Activated T-cell treated with anti-CD3 and anti-CD28 coated beads, Interleukin-2, amount 50 U/mL, for 24 hours (primary cell): ENCODE measurements around the gene MTTP.

Experiments used
- DNase-seq: peaks from one replicate; pipeline ENCODE4 v3.0.0-alpha.2; 2020
- H3K27ac Mint-ChIP-seq: 2 replicates; pipeline ENCODE4 v1.8.0; 2020; ENCODE audit warnings: mild to moderate bottlenecking, mixed read lengths
- H3K27me3 Mint-ChIP-seq: 2 replicates; pipeline ENCODE4 v1.8.0; 2020; ENCODE audit warnings: mixed read lengths
- H3K36me3 Mint-ChIP-seq: 2 replicates; pipeline ENCODE4 v1.8.0; 2020; ENCODE audit warnings: low read depth, mixed read lengths
- H3K4me1 Mint-ChIP-seq: 2 replicates; pipeline ENCODE4 v1.8.0; 2020; ENCODE audit warnings: low read depth, mixed read lengths
- H3K4me3 Mint-ChIP-seq: 2 replicates; pipeline ENCODE4 v1.8.0; 2020; ENCODE audit warnings: mild to moderate bottlenecking, moderate library complexity, mixed read lengths
- H3K9me3 Mint-ChIP-seq: 2 replicates; pipeline ENCODE4 v1.8.0; 2020; ENCODE audit warnings: mixed read lengths

The MTTP gene

DNA sequence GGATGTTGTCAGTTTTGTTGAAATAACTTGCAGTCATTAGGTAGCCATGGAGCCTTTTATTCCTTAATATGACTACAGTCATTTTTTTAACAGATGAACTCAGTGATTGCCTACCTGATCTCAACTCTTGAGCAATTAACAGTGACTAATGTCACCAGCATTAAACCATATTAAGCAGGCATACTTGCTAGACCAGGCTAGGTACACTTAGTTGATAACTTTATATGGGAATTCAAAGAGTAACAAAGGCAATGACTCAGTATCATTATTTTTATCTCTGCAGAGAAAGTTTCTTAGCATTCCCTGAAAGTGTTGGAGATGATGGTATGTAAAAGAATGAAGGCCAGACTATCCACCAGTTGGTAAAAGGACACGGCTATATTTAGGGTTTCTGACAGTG lies 83.2 kb downstream of the MTTP start, which contains the start of gene C4orf54:
TSS of gene C4orf54 (minus strand) at position 31 of the 400 bp plus-strand sequence. CDS start 3,180 bp downstream, outside the sequence.
- H3K9me3 Mint-ChIP-seq, result no peaks in the 10 kb centered on the region
- DNase-seq, result no peak
- no peaks in the 10 kb centered on the region for H3K36me3 Mint-ChIP-seq
- H3K4me1 Mint-ChIP-seq, result no peaks in the 10 kb centered on the region
- H3K4me3 Mint-ChIP-seq, result no peak within 1 kb of the TSS
- H3K27ac Mint-ChIP-seq, result no peak within 1 kb of the TSS
- peaks cover 6% of the 10 kb centered on the region for H3K27me3 Mint-ChIP-seq

DNA sequence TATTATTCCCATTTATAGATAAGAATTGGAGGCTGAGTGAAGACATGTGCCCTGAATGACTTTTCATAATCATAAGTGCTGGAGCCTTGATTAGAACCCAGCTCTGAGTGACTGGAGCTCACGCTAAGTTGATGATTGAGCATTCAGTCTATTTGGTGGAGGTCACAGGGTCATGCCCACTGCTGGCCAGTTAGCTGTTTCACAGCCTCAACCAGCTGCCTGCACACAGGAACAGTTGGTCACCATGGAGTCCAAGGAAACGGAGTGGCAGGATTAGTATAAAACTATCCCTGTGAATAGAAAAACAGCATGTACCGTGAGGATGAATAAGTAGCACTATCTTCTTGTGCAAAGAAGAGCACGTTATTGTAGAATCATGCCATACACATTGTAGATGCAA lies 84.0 kb downstream of the MTTP start:
- Mint-ChIP-seq H3K4me1 (no peaks in the 10 kb centered on the region), H3K9me3 (no peaks in the 10 kb centered on the region), H3K36me3 (no peaks in the 10 kb centered on the region), H3K27ac (no peak overlapping the region), H3K4me3 (no peak overlapping the region), H3K27me3 (peaks cover 15% of the 10 kb centered on the region)
- no peak for DNase-seq

DNA sequence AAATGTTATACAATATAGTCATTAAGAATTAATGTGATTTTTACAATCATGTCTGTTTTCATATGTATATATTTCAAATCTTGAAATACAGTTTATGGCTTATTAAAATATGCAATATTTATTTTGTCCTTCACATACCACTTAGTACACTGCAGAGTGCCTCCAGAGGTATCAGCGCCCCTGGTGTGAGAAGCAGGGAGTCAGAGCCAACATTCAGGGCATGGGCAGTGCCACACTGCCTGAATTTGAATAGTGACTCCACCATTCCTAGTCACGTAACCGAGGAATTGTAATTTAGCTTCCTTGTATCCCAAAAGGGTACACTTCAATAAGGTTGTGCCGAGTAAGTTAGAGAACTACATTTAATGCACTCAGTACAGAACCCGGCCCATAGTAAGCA lies 87.3 kb downstream of the MTTP start:
- peaks cover 20% of the 10 kb centered on the region for H3K27me3 Mint-ChIP-seq
- no peaks in the 10 kb centered on the region for H3K36me3 Mint-ChIP-seq
- H3K4me1 Mint-ChIP-seq, result no peaks in the 10 kb centered on the region
- H3K9me3 Mint-ChIP-seq, result no peaks in the 10 kb centered on the region
- no peak overlapping the region for H3K4me3 Mint-ChIP-seq
- no peak overlapping the region for H3K27ac Mint-ChIP-seq
- DNase-seq, result no peak

DNA sequence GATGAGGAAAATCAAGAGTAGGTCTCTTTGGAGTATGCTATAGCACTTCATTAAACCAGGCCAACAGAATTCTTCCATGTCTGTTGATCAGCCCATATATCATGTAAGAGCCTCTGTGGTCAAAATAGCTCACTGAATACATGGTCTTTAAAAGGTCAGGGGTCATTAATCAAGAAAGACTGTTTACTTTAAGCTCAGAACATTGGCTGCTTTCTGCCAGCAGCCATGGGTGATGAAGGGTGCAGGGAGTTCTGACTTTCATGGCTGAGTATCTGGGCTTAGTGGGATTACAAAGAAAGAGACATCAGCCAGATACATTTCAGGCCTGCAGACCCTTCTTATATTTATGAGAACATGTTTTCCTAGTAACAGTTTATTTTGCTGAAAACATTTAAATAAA lies 90.1 kb downstream of the MTTP start:
- Mint-ChIP-seq H3K4me1 (no peaks in the 10 kb centered on the region), H3K27ac (no peak overlapping the region), H3K4me3 (no peak overlapping the region), H3K9me3 (no peaks in the 10 kb centered on the region), H3K27me3 (peaks cover 26% of the 10 kb centered on the region), H3K36me3 (no peaks in the 10 kb centered on the region)
- no peak for DNase-seq

DNA sequence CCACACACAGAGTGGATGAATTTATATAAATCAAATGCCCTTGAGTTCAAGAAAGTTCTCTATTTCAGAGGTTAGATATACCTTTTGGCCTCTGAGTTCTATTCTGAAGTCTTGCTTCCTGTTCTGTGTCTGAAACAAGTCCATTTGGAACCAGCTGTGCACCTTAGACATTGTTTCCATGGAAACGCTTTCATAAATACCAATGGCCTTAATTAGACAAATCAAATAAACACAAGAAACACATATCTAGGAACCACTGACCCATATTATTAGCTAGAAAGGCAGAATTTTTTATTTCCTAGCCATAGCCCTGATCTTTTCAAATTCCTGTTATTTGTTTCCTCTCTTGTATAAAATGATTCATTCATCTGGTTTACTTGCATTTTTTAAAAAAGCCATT lies 91.4 kb downstream of the MTTP start:
- H3K27ac Mint-ChIP-seq, result no peak overlapping the region
- H3K4me1 Mint-ChIP-seq, result no peaks in the 10 kb centered on the region
- no peak for DNase-seq
- H3K4me3 Mint-ChIP-seq, result no peak overlapping the region
- H3K27me3 Mint-ChIP-seq, result peaks cover 36% of the 10 kb centered on the region
- no peaks in the 10 kb centered on the region for H3K36me3 Mint-ChIP-seq
- peaks cover 3% of the 10 kb centered on the region for H3K9me3 Mint-ChIP-seq

DNA sequence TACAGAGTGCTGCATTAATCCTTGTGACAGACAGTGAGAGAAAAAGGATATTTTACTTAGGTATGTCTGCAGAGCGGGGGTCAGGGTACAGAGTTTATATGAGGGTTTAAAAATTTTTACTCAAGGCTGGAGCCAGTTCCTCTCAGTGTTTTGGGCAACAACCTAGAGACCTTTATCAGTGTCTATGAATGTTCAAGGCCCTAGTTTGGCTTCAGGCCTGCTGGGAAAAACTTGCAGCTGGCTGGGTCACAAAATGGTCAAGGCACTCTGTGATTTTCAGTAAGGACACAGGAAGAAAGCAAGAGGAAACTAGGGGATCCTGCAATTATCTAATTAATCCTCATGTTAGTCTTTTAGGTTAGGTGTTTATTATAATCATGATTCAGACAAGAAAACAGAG lies 93.8 kb downstream of the MTTP start:
- peaks cover 18% of the 10 kb centered on the region for H3K9me3 Mint-ChIP-seq

DNA sequence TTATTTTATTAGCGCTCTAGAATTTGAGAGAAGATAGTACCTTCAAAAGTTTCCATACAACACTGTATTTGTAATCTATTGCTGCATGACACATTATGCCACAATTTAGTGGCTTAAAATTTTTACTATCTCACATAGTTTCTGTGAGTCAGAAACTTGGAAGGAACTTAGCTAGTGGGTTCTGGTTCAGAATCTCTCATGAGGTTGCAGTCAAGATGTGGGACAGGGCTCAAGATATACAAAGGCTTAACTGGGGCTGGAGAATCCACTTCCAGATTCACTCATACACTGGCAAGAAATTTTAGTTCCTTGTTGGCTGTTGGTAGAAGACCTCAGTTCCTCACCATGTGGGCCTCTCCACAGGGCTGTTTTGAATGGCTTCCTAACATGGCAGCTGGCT lies 94.5 kb downstream of the MTTP start:
- no peak for DNase-seq
- Mint-ChIP-seq H3K36me3 (peaks cover 2% of the 10 kb centered on the region), H3K27ac (no peak overlapping the region), H3K4me3 (no peak overlapping the region), H3K27me3 (peaks cover 30% of the 10 kb centered on the region), H3K4me1 (no peaks in the 10 kb centered on the region), H3K9me3 (peaks cover 23% of the 10 kb centered on the region)

More for the DNA sequence above, 93.8 kb downstream of the MTTP start:
- Mint-ChIP-seq H3K4me3 (no peak overlapping the region), H3K27ac (no peak overlapping the region), H3K27me3 (peaks cover 27% of the 10 kb centered on the region), H3K36me3 (peaks cover 2% of the 10 kb centered on the region), H3K4me1 (no peaks in the 10 kb centered on the region)
- no peak for DNase-seq

DNA sequence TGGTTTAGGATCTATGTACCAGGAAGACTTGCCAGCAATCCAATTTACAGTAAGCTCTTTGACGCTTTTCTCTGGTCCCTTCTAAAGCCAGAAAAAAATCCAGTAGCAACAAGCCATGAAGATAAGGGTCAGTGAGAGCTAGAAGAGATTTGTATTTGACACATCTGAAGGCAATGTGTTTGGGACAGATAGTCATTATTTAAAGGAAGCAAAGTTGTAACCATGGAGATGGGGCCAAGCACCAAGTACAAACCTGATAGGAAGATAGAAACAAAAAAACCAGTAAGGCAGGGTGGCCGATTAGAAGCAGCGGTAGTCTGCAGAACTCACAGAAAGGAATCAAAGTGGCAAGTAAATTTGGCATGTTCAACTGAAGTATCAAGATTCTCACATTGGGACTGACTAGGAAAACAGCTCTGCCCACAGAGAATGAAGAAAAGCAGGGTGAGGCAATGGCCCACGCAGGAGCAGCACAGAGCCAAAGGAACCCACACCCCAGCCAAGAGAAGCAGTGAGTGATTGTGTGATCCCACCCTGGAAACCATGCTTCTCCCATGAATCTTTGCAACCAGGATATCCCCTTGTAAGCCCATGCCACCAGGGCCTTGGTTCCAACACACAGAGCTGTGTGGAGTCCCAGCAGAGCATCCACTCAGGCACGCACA lies 95.9 kb downstream of the MTTP start:
- DNase-seq, result no peak
- peaks cover 2% of the 10 kb centered on the region for H3K36me3 Mint-ChIP-seq
- no peak overlapping the region for H3K27ac Mint-ChIP-seq
- H3K9me3 Mint-ChIP-seq, result peaks cover 23% of the 10 kb centered on the region
- no peak overlapping the region for H3K4me3 Mint-ChIP-seq
- H3K27me3 Mint-ChIP-seq, result peaks cover 36% of the 10 kb centered on the region
- H3K4me1 Mint-ChIP-seq, result no peaks in the 10 kb centered on the region
